ENCODE results near the gene CHAC1.

- TF ChIP-seq CTCF (conservative IDR thresholded peaks at IDR 0.05; ENCODE audit: low read depth, low read length), result no peak
- TF ChIP-seq EZH2 (IDR thresholded peaks at IDR 0.05; ENCODE audit: borderline replicate concordance, low read depth, low read length, poor library complexity, severe bottlenecking), result no peak
These were observed 48.4 kb downstream of the CHAC1 start for GRCh38 chr15:41001524-41002214.
